ENCODE measurements around the gene KCTD14.

The KCTD14 gene

GRCh38 chr11:78010304-78010703 is 12.8 kb downstream of the KCTD14 start:
- no peak overlapping the region for H3K27ac ChIP-seq
- H3K4me2 ChIP-seq, result no peak overlapping the region
- H3K4me1 ChIP-seq (ENCODE audit: low read depth, poor library complexity, severe bottlenecking), result no peaks in the 10 kb centered on the region
- H3K4me3 ChIP-seq (IDR thresholded peaks at IDR 0.05; ENCODE audit: insufficient read depth, low read depth, low read length), result no peak overlapping the region
- H3K79me2 ChIP-seq (ENCODE audit: insufficient read depth, low read depth), result no peaks in the 10 kb centered on the region
- H4K20me1 ChIP-seq (ENCODE audit: insufficient read depth), result no peaks in the 10 kb centered on the region
- no peaks in the 10 kb centered on the region for H3K36me3 ChIP-seq (ENCODE audit: insufficient read depth)
- no peaks in the 10 kb centered on the region for H3K27me3 ChIP-seq (ENCODE audit: insufficient read depth, low read depth)
- no peak overlapping the region for H3K9ac ChIP-seq
- TF ChIP-seq CTCF (conservative IDR thresholded peaks at IDR 0.05; ENCODE audit: low read depth, low read length), result no peak
- H2AFZ ChIP-seq (ENCODE audit: low read depth), result no peak overlapping the region

- Histone ChIP-seq H3K36me3 (ENCODE audit: insufficient read depth) (no peaks in the 10 kb centered on the region), H3K4me1 (ENCODE audit: low read depth, poor library complexity, severe bottlenecking) (no peaks in the 10 kb centered on the region), H3K4me2 (no peak overlapping the region), H3K4me3 (IDR thresholded peaks at IDR 0.05; ENCODE audit: insufficient read depth, low read depth, low read length) (no peak overlapping the region), H3K27me3 (ENCODE audit: insufficient read depth, low read depth) (no peaks in the 10 kb centered on the region), H2AFZ (ENCODE audit: low read depth) (no peak overlapping the region), H4K20me1 (ENCODE audit: insufficient read depth) (no peaks in the 10 kb centered on the region), H3K27ac (no peak overlapping the region), H3K9ac (no peak overlapping the region), H3K79me2 (ENCODE audit: insufficient read depth, low read depth) (no peaks in the 10 kb centered on the region)
- TF ChIP-seq CTCF (conservative IDR thresholded peaks at IDR 0.05; ENCODE audit: low read depth, low read length), result no peak
Observed at GRCh38 chr11:78009062-78009461, 14.0 kb downstream of the KCTD14 start.

GRCh38 chr11:78000193-78000592 is 22.9 kb downstream of the KCTD14 start:
- no peak overlapping the region for H3K9ac ChIP-seq
- TF ChIP-seq CTCF (conservative IDR thresholded peaks at IDR 0.05; ENCODE audit: low read depth, low read length), result peak; percentile 86
- H3K27ac ChIP-seq, result no peak overlapping the region
- no peaks in the 10 kb centered on the region for H3K36me3 ChIP-seq (ENCODE audit: insufficient read depth)
- peak overlapping the region; percentile 11; the same call in 1 of the 2 replicates for H2AFZ ChIP-seq (ENCODE audit: low read depth)
- H3K4me1 ChIP-seq (ENCODE audit: low read depth, poor library complexity, severe bottlenecking), result peaks cover 5% of the 10 kb centered on the region
- H3K79me2 ChIP-seq (ENCODE audit: insufficient read depth, low read depth), result no peaks in the 10 kb centered on the region
- H3K4me2 ChIP-seq, result no peak overlapping the region
- no peaks in the 10 kb centered on the region for H3K27me3 ChIP-seq (ENCODE audit: insufficient read depth, low read depth)
- H3K4me3 ChIP-seq (IDR thresholded peaks at IDR 0.05; ENCODE audit: insufficient read depth, low read depth, low read length), result no peak overlapping the region
- no peaks in the 10 kb centered on the region for H4K20me1 ChIP-seq (ENCODE audit: insufficient read depth)

GRCh38 chr11:77999446-78000030 is 23.5 kb downstream of the KCTD14 start:
- no peak overlapping the region for H3K27ac ChIP-seq
- H3K79me2 ChIP-seq (ENCODE audit: insufficient read depth, low read depth), result no peaks in the 10 kb centered on the region
- H3K36me3 ChIP-seq (ENCODE audit: insufficient read depth), result no peaks in the 10 kb centered on the region
- H3K4me1 ChIP-seq (ENCODE audit: low read depth, poor library complexity, severe bottlenecking), result peaks cover 7% of the 10 kb centered on the region
- TF ChIP-seq CTCF (conservative IDR thresholded peaks at IDR 0.05; ENCODE audit: low read depth, low read length), result no peak
- H3K9ac ChIP-seq, result no peak overlapping the region
- H2AFZ ChIP-seq (ENCODE audit: low read depth), result peak overlapping the region; percentile 11; the same call in 1 of the 2 replicates
- no peak overlapping the region for H3K4me3 ChIP-seq (IDR thresholded peaks at IDR 0.05; ENCODE audit: insufficient read depth, low read depth, low read length)
- H3K4me2 ChIP-seq, result no peak overlapping the region
- no peaks in the 10 kb centered on the region for H3K27me3 ChIP-seq (ENCODE audit: insufficient read depth, low read depth)
- no peaks in the 10 kb centered on the region for H4K20me1 ChIP-seq (ENCODE audit: insufficient read depth)

All from KMS-11 (cell line).